Vagina (tissue), 2 donors: ENCODE data around the gene HIVEP1. TPM values are rescaled to one million over a fixed set of nuclear protein-coding genes. Genes with fewer than 3 reads are reported as not detected.

ENCODE experiments used
- DNase-seq, 2 donors: peaks; one replicate each; pipeline ENCODE4 v3.0.0-alpha.2; 2017; ENCODE audit errors: extremely low spot score in 2 of 2
- H3K27ac ChIP-seq: fragments of 200-600 bp; sonication (generic); one replicate; pipeline ENCODE4 v1.5.1; 2019
- H3K27me3 ChIP-seq: fragments of 200-600 bp; sonication (generic); one replicate; pipeline ENCODE4 v1.5.1; 2019
- H3K36me3 ChIP-seq, 2 donors: fragments of 200-600 bp; sonication (generic); one replicate each; pipeline ENCODE4 v1.5.1; 2017 to 2019
- H3K4me1 ChIP-seq: fragments of 200-600 bp; sonication (generic); one replicate; pipeline ENCODE4 v1.5.1; 2019
- H3K4me3 ChIP-seq, 2 donors: fragments of 200-600 bp; sonication (generic); 1 replicate in 1 of 2; 2 replicates in 1 of 2; pipeline ENCODE4 v1.5.1; 2016 to 2019
- H3K9me3 ChIP-seq: fragments of 200-600 bp; sonication (generic); one replicate; pipeline ENCODE4 v1.5.1; 2019
- POLR2A ChIP-seq, 2 donors: fragments of 450-650 bp; IDR thresholded peaks; one replicate each; pipeline ENCODE4 v1.6.1; 2017; ENCODE audit warnings: antibody characterized with exemption in 2 of 2, mild to moderate bottlenecking in 2 of 2, moderate library complexity in 2 of 2
- POLR2AphosphoS5 ChIP-seq, 2 donors: sonication (generic); formaldehyde crosslinking; IDR thresholded peaks; one replicate each; pipeline ENCODE4 v1.9.0; 2017; ENCODE audit warnings: antibody characterized with exemption in 2 of 2, mild to moderate bottlenecking in 2 of 2, low read depth in 1 of 2; ENCODE audit not compliant: insufficient read depth in 1 of 2
- intact Hi-C: fragments of 100-400 bp; cut with DNase I; formaldehyde crosslinking; loops from one replicate; pipeline ENCODE4 v1.15.1; 2023
- total RNA-seq: library from RNA; depleted of rRNA; stranded (reverse); fragments of >200 nt; gene quantifications from one replicate; pipeline ENCODE4 v1.2.3, GENCODE V29; 2016
- TF ChIP-seq, protein P1 (sequence below), 3 experiments: fragments of 450-650 bp in 2 of 3; fragments of 200-600 bp in 1 of 3; sonication (generic) in 1 of 3; IDR thresholded peaks; one replicate each; pipeline ENCODE4 v1.5.1; 2017 to 2019; ENCODE audit warnings: antibody characterized with exemption in 3 of 3, mild to moderate bottlenecking in 2 of 3, moderate library complexity in 2 of 3

The HIVEP1 gene
- total RNA-seq, 1 donor from 2014 or later = 36.1 TPM

DNA sequence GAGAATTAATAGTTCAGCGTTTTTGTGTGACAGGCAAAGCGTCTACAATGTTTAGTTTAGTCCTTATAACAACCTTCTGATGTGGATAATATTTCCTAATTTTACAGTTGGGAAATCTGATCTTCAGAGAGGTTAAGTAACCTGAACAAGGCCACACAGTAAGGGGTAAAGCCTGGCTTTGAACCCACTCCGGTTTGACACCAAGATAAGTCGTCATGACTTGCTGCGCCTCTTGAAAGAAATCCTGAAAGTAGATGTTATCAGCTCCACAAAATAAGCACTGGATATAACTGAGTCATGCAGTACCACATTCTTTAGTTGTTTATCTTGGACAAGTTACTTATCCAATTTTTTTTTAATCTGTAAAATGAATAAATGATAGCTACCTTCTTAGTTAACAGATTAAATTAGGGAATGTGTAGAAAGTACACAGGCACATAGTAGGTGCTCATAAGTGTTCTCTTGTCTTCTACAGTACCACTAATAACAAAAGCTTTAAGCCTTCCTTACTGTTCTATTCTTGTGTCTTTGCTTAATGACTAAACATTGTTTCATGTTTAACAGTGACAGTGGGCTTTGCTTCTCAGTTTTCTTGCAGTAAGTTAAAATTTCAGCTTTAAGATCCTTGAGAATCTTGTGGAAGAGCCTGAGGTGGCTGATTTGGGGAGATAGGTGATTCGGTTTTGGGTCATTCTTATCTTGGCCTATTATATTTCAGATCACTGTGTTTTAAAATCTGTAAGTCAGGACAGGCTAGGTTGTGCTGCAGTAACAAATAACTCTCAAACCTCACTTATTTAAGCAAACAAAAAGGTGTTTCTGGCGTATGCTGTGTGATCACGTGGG, 2.1 kb downstream of the HIVEP1 start:
- Histone ChIP-seq H3K36me3 (peaks cover 0 to 18% of the 10 kb centered on the region in 2 donors), H3K27me3 (no peaks in the 10 kb centered on the region), H3K4me3 (no peak overlapping the region), H3K9me3 (no peaks in the 10 kb centered on the region), H3K27ac (peak overlapping the region; percentile 96), H3K4me1 (peaks cover 35% of the 10 kb centered on the region)
- TF ChIP-seq, protein P1, sequence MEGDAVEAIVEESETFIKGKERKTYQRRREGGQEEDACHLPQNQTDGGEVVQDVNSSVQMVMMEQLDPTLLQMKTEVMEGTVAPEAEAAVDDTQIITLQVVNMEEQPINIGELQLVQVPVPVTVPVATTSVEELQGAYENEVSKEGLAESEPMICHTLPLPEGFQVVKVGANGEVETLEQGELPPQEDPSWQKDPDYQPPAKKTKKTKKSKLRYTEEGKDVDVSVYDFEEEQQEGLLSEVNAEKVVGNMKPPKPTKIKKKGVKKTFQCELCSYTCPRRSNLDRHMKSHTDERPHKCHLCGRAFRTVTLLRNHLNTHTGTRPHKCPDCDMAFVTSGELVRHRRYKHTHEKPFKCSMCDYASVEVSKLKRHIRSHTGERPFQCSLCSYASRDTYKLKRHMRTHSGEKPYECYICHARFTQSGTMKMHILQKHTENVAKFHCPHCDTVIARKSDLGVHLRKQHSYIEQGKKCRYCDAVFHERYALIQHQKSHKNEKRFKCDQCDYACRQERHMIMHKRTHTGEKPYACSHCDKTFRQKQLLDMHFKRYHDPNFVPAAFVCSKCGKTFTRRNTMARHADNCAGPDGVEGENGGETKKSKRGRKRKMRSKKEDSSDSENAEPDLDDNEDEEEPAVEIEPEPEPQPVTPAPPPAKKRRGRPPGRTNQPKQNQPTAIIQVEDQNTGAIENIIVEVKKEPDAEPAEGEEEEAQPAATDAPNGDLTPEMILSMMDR (IDR thresholded peaks at IDR 0.05) = no peak
- peak in 1 of 2 donors; percentile 10 for TF ChIP-seq POLR2AphosphoS5 (IDR thresholded peaks at IDR 0.05; ENCODE audit: insufficient read depth in 1 of 2, low read depth in 1 of 2)
- no peak for TF ChIP-seq POLR2A (IDR thresholded peaks at IDR 0.05)
- intact Hi-C loops = no loop called here
- DNase-seq = no peak

DNA sequence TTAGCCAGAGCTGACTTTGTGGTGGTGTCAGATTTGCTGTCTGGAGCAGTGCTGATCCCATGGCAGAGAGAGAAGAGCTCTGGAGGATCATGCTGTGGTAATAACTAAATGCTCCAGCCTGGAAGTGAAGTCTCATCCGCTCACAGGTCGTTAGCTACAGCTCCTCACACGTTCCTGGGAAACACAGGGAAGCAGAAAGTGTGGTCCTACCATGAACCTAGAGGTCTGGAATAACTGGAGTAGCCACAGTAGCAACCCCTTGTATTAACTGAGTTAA, 2.7 kb downstream of the HIVEP1 start:
- no peak overlapping the region for H3K4me3 ChIP-seq
- H3K4me1 ChIP-seq = peaks cover 30% of the 10 kb centered on the region
- TF ChIP-seq POLR2AphosphoS5 (IDR thresholded peaks at IDR 0.05; ENCODE audit: insufficient read depth in 1 of 2, low read depth in 1 of 2) (no peak), POLR2A (IDR thresholded peaks at IDR 0.05) (no peak)
- TF ChIP-seq, protein P1 (IDR thresholded peaks at IDR 0.05) = no peak
- no peak for DNase-seq
- intact Hi-C loops = no loop called here
- H3K27me3 ChIP-seq = no peaks in the 10 kb centered on the region
- H3K27ac ChIP-seq = no peak overlapping the region
- H3K9me3 ChIP-seq = no peaks in the 10 kb centered on the region
- peaks cover 0 to 18% of the 10 kb centered on the region in 2 donors for H3K36me3 ChIP-seq

DNA sequence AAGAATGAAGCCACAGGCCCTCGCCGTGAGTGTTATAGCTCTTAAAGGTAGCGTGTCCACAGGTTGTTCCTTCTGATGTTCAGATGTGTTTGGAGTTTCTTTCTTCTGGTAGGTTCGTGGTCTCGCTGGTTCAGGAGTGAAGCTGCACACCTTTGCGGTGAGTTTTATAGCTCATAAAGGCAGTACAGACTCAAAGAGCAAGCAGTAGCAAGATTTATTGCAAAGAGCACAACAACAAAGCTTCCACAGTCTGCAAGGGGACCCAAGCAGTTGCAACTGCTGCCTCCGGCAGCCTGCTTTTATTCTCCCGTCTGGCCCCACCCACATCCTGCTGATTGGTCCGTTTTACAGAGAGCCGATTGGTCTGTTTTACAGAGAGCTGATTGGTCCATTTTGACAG, 5.2 kb downstream of the HIVEP1 start:
- Histone ChIP-seq H3K27ac (no peak overlapping the region), H3K9me3 (no peaks in the 10 kb centered on the region), H3K36me3 (peaks cover 0 to 18% of the 10 kb centered on the region in 2 donors), H3K27me3 (no peaks in the 10 kb centered on the region), H3K4me3 (no peak overlapping the region), H3K4me1 (peaks cover 30% of the 10 kb centered on the region)
- intact Hi-C loops = no loop called here
- no peak for TF ChIP-seq POLR2A (IDR thresholded peaks at IDR 0.05)
- no peak for TF ChIP-seq POLR2AphosphoS5 (IDR thresholded peaks at IDR 0.05; ENCODE audit: insufficient read depth in 1 of 2, low read depth in 1 of 2)
- TF ChIP-seq, protein P1 (IDR thresholded peaks at IDR 0.05) = no peak
- no peak for DNase-seq

DNA sequence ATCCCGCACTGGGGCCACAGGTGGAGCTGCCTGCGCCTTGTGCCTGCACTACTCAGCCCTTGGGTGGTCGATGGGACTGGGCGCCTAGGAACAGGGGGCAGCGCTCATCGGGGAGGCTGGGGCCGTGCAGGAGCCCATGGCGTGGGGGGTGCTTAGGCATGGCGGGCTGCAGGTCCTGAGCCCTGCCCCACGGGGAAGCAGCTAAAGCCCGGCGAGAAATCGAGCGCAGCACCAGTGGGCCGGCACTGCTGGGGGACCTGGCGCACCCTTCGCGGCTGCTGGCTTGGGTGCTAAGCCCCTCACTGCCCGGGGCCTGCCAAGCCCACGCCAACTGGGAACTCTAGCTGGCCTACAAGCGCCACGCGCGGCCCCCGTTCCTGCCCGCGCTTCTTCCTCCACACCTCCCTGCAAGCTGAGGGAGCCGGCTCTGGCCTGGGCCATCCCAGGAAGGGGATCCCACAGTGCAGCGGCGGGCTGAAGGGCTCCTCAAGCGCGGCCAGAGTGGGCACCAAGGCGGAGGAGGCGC, 5.8 kb downstream of the HIVEP1 start:
- TF ChIP-seq POLR2AphosphoS5 (IDR thresholded peaks at IDR 0.05; ENCODE audit: insufficient read depth in 1 of 2, low read depth in 1 of 2) (no peak), POLR2A (IDR thresholded peaks at IDR 0.05) (no peak)
- TF ChIP-seq, protein P1 (IDR thresholded peaks at IDR 0.05) = no peak
- intact Hi-C loops = no loop called here

DNA sequence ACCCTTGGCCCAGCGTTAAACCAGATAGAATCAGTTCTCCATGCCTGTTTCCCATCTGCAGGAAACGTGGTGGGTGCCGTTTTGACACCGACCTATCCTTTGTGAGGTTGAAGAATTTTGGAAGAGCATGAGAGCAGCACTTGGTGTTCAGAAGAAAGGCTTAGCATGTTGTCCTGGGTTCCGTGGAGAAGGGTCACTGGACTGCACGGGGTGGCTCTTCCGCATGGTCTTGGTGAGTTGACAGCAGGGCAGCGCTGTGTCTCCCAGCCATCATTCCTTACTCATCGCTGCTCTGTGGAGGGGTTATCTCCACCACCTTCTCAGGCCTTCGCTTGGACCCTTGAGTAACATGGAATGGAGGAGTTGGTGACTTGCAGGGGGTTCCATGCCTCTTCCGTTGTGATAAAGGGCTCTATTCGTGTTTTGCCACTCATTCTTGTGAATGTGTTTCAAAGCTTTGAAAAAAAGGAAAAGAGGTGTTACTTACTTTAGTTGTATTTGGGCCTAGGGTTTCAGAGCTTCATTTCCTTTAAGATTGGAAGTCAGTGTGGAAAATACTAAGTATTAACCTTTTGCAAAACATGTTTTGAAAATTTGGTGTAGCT, 8.2 kb downstream of the HIVEP1 start:
- Histone ChIP-seq H3K9me3 (no peaks in the 10 kb centered on the region), H3K4me1 (peaks cover 22% of the 10 kb centered on the region), H3K27me3 (no peaks in the 10 kb centered on the region), H3K4me3 (no peak overlapping the region), H3K36me3 (peaks cover 0 to 18% of the 10 kb centered on the region in 2 donors), H3K27ac (no peak overlapping the region)
- intact Hi-C loops = no loop called here
- DNase-seq = no peak
- TF ChIP-seq POLR2AphosphoS5 (IDR thresholded peaks at IDR 0.05; ENCODE audit: insufficient read depth in 1 of 2, low read depth in 1 of 2) (no peak), POLR2A (IDR thresholded peaks at IDR 0.05) (no peak)
- TF ChIP-seq, protein P1 (IDR thresholded peaks at IDR 0.05) = no peak

More for the DNA sequence above, 5.8 kb downstream of the HIVEP1 start:
- Histone ChIP-seq H3K9me3 (no peaks in the 10 kb centered on the region), H3K4me3 (no peak overlapping the region), H3K27ac (no peak overlapping the region), H3K27me3 (no peaks in the 10 kb centered on the region), H3K4me1 (peaks cover 31% of the 10 kb centered on the region), H3K36me3 (peaks cover 0 to 18% of the 10 kb centered on the region in 2 donors)
- DNase-seq = no peak
